HCEC 1CT (cell line): ENCODE data around the gene TEAD1.

Experiments
- DNase-seq: peaks from one replicate; pipeline ENCODE4 v3.0.0-alpha.2; 2017

Gene TEAD1

GRCh38 chr11:12909879-12910278, 235.7 kb downstream of the TEAD1 start:
- no peak for DNase-seq

- DNase-seq: no peak
These were observed 240.2 kb downstream of the TEAD1 start for GRCh38 chr11:12914400-12914912.

GRCh38 chr11:12915093-12915492, 240.9 kb downstream of the TEAD1 start:
- DNase-seq: no peak

- DNase-seq: no peak
These were observed 243.6 kb downstream of the TEAD1 start for GRCh38 chr11:12917822-12918221.

GRCh38 chr11:12918667-12919066, 244.4 kb downstream of the TEAD1 start:
- DNase-seq: no peak

GRCh38 chr11:12922418-12922817, 248.2 kb downstream of the TEAD1 start:
- DNase-seq: no peak

- DNase-seq: no peak
These were observed 248.8 kb downstream of the TEAD1 start for GRCh38 chr11:12922980-12923507.

- DNase-seq: no peak
These were observed 250.4 kb downstream of the TEAD1 start for GRCh38 chr11:12924650-12925049.

GRCh38 chr11:12925520-12925919, 251.3 kb downstream of the TEAD1 start:
- no peak for DNase-seq

GRCh38 chr11:12927221-12927620, 253.0 kb downstream of the TEAD1 start:
- no peak for DNase-seq

GRCh38 chr11:12927886-12928285, 253.7 kb downstream of the TEAD1 start:
- DNase-seq: no peak

- DNase-seq: no peak
These were observed 256.6 kb downstream of the TEAD1 start for GRCh38 chr11:12930850-12931249.

- no peak for DNase-seq
These were observed 258.3 kb downstream of the TEAD1 start for GRCh38 chr11:12932485-12932884.

GRCh38 chr11:12936200-12936599, 262.0 kb downstream of the TEAD1 start:
- DNase-seq: no peak

GRCh38 chr11:12938590-12939247, 264.5 kb downstream of the TEAD1 start:
- no peak for DNase-seq

- no peak for DNase-seq
These were observed 267.4 kb downstream of the TEAD1 start for GRCh38 chr11:12941671-12942070.

GRCh38 chr11:12942157-12942556, 267.9 kb downstream of the TEAD1 start:
- DNase-seq: no peak

- no peak for DNase-seq
These were observed 269.1 kb downstream of the TEAD1 start for GRCh38 chr11:12943311-12943710.

GRCh38 chr11:12944889-12945288, 270.7 kb downstream of the TEAD1 start:
- no peak for DNase-seq

- no peak for DNase-seq
These were observed 275.2 kb downstream of the TEAD1 start for GRCh38 chr11:12949453-12949852.

- no peak for DNase-seq
These were observed 276.4 kb downstream of the TEAD1 start for GRCh38 chr11:12950670-12951069.

- DNase-seq: no peak
These were observed 277.2 kb downstream of the TEAD1 start for GRCh38 chr11:12951376-12951775.

- no peak for DNase-seq
These were observed 277.9 kb downstream of the TEAD1 start for GRCh38 chr11:12952094-12952493.

GRCh38 chr11:12958986-12959385, 284.8 kb downstream of the TEAD1 start:
- DNase-seq: no peak

- no peak for DNase-seq
These were observed 287.4 kb downstream of the TEAD1 start for GRCh38 chr11:12961615-12962014.
